ENCODE results near the gene DLD.

- no peak for TF ChIP-seq CTCF (IDR thresholded peaks at IDR 0.05)
- TF ChIP-seq POLR2A (IDR thresholded peaks at IDR 0.05) = no peak
- no peak for TF ChIP-seq POLR2AphosphoS5 (IDR thresholded peaks at IDR 0.05)
Observed at GRCh38 chr7:107847168-107847835, 43.7 kb upstream of the DLD start.
